Measurements from ENCODE around the gene C11orf21.
A peak's percentile ranks its signal among the peaks of the same experiment; 100 is the strongest.

Gene C11orf21

DNA sequence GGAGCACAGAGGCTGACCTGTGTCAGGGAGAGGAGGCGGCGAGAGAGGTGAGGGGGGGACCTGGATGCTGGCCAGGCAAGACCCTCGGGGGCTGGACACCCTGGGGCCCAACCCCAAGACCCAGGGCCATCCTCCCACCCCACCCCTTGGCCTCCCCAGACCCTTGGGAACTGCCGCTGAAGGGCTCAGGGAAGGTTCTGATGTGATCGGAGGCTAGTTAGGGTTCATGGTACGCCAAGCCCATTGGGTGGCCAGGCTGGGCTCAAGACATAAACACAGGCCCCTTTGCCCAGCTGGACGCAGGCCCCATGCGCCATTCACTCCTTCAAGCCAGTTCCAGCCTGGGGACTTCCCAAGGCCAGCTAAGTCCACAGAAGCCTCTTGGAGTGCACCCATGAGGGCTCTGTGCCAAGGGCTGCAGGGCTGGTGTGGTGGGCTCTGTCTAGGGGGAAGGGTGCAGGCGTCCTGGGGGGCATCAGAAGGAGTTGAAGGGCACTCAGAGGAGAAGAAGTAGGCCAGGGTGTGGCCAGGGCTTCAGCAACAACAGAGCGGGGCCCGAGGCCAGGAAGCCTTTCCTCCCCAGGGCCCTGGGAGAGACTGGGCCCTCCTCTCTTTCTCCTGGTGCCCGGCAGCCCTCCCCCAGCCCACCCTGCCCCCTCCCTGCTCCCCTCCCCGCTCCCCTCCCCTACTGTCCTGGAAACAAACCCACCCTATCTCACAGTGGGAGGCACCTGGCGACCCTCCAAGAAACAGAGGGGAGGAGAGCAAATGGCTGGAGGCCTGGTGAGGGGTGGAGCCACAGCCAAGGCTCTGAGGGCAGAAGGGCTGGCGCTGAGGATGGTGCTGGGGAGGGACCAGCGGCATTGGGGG, 13.0 kb upstream of the C11orf21 start:
- H3K4me3 Mint-ChIP-seq, result no peak overlapping the region
- H3K27ac Mint-ChIP-seq, result no peak overlapping the region
- no peaks in the 10 kb centered on the region for H3K9me3 Mint-ChIP-seq
- H3K4me1 Mint-ChIP-seq, result peaks cover 9% of the 10 kb centered on the region
- H3K36me3 Mint-ChIP-seq, result no peaks in the 10 kb centered on the region
- no peaks in the 10 kb centered on the region for H3K27me3 Mint-ChIP-seq

DNA sequence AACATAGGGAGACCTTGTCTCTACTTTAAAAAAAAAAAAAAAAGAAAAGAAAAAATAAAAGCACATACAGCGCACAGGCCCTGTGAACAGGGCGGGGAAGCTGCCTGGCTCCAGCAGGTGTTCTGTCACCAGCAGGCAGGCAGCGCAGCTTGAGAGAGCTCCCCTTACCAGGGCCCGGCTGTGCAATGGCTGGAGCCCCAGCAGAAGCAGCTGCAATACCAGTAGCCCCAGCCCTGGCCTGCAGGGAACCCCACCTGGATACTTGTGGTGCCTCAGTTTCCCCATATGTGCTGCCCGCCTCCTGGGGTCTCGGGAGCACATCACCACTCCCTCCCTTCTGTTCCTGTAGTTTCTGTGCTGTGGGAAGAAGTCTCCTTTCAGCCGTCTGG, 12.4 kb upstream of the C11orf21 start:
- Mint-ChIP-seq H3K27me3 (no peaks in the 10 kb centered on the region), H3K4me3 (no peak overlapping the region), H3K36me3 (no peaks in the 10 kb centered on the region), H3K4me1 (peaks cover 9% of the 10 kb centered on the region), H3K27ac (no peak overlapping the region), H3K9me3 (no peaks in the 10 kb centered on the region)

DNA sequence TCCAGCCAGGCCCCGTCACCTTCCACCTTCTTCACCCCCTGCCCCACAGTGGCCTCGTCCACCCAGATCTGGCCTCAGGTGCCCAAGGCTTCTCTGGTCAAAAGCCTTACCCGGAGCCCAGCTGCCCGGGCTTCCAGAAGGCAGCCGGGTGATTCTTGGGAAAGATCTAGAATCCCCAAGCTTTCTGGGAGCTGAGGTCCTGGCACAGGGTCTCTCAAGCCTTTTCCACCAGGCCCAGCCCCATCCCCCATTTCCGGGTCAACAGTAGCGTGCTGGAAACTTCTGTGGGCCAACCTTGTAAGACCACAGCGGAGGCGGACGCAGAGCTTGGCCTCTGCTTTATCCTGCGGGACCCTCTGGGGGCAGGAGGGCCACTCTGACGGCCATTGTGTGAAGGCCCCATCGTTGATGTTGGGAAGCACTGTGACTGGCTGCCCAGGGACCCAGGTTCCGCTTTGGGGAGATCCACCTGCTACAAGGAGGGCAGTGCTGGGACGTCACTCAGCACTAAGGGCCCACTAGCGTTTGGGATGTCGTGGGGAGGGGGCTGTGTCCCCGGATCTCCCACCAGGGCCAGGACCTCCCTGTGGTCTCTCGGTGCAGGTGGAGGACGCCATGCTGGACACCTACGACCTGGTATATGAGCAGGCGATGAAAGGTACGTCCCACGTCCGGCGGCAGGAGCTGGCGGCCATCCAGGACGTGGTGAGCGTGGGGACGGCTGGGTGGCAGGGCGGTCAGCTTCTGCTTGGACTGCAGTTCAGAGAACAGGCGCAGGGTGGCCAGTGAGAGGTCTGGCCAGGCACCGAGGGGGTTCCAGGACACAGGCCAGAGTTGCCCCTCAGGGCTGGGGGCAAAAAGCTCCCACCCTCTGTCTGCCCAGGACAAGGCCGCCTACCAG, 11.6 kb upstream of the C11orf21 start:
- no peak overlapping the region for H3K4me3 Mint-ChIP-seq
- H3K27me3 Mint-ChIP-seq, result no peaks in the 10 kb centered on the region

DNA sequence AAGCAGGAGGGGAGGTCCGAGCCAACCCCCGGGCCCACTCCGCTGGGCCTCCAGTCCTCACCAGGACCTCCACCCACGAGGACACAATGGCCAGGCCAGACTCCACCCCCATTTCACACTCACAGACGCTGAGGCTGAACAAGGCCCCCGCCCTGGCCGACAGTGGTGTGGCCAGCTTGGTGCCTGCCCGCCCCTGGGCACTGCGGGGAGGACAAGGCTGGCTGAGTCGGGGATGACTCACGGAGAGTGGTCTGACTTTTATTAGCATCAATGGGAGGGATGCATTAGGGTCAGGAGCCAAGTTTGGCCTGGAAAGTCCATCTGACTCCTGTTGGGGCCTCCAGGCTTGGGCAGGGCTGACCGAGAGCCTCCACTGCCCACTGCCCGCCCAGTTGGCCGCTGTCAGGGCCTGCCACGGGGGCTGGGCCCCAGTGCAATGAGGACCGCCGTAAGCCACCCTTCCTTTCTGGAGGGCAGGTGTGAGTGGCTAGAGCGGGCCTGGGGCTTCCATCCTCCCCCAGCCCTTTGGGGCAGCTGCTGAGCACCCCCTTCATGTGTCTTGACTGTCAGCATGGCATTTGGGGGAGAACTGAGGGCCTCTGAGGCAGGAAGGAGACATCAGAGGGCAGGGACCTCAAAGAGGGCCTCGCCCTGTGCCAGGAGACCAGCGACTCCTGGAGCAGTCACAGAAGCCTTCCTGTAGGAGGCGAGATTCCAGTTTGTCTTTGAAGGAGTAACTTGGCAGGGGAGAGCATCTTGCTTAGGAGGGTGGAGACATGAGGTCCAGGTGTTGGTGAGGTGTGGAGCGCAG, 10.7 kb upstream of the C11orf21 start:
- Mint-ChIP-seq H3K27me3 (no peaks in the 10 kb centered on the region), H3K4me3 (no peak overlapping the region), H3K36me3 (no peaks in the 10 kb centered on the region), H3K27ac (no peak overlapping the region), H3K4me1 (peaks cover 13% of the 10 kb centered on the region), H3K9me3 (no peaks in the 10 kb centered on the region)

More for the DNA sequence above, 11.6 kb upstream of the C11orf21 start:
- Mint-ChIP-seq H3K27ac (no peak overlapping the region), H3K4me1 (peaks cover 9% of the 10 kb centered on the region), H3K36me3 (no peaks in the 10 kb centered on the region), H3K9me3 (no peaks in the 10 kb centered on the region)

DNA sequence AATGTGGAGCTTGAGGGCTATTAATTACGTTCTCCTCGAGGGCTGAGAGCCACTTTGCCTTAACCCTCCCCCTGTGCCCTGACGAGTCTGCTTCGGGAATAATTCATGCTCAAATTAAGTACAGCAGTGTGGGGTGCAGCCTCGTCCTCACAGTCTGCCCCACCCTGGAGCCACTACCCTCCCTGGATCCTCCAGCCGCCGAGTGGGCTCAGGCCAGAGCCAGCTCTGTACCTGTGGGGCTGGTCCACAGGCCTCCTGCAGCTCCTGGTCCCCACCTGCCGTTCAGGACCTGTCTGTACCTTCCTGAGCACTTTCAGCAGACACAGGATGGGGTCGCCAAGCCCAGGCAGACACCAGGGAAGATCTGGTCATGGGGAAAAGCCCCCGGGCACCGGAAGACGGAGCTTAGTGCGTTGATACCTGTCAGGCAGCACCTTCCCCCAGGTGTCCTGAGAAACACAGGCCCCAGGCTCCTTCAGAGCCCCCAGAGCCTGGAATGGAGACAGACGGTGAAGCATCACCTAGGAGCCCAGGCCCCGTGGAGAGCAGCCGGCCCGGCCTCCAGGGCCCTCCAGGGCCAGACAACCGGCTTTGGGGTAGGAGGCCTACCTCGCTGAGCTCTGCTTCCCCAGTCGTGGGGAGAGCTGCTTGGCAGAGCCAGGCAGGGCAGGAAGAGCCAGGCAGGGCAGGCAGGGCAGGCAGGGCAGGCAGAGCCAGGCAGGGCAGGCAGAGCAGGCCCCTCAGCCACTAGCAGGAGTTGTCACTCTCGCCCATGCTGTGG, 9.8 kb upstream of the C11orf21 start:
- no peak overlapping the region for H3K27ac Mint-ChIP-seq

DNA sequence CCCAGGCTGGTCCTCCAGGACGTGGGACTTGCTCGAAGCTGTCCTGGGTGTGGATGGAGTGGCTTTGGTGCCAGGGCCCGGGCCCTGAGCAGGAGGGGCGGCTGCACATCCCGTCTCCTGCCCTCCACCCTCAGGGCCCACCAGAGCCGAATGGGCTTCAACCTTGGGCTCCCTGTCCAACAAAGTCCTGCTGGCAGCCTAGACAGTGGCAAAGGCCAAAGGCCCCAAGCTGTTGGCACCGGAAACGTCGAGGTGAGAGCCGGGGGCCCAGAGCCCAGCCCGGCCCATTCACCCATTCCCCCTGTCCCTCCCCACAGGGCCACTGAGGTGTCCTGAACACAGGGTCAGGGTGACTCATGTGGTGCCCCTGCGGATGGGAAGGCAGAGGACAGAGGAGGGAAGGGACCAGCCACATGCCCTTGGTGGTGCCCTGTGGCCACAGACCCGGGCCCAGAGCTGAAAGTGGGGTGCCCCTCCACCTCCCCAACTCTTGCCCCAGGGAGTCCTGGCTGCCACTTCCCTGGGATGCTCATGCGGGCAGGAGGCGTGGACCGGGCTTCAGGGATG, 9.2 kb upstream of the C11orf21 start:
- no peak overlapping the region for H3K27ac Mint-ChIP-seq
- H3K9me3 Mint-ChIP-seq, result no peaks in the 10 kb centered on the region
- H3K36me3 Mint-ChIP-seq, result no peaks in the 10 kb centered on the region
- H3K27me3 Mint-ChIP-seq, result no peaks in the 10 kb centered on the region
- H3K4me3 Mint-ChIP-seq, result no peak overlapping the region
- peaks cover 16% of the 10 kb centered on the region for H3K4me1 Mint-ChIP-seq

More for the DNA sequence above, 9.8 kb upstream of the C11orf21 start:
- Mint-ChIP-seq H3K9me3 (no peaks in the 10 kb centered on the region), H3K4me3 (no peak overlapping the region), H3K4me1 (peaks cover 10% of the 10 kb centered on the region), H3K27me3 (no peaks in the 10 kb centered on the region), H3K36me3 (no peaks in the 10 kb centered on the region)

DNA sequence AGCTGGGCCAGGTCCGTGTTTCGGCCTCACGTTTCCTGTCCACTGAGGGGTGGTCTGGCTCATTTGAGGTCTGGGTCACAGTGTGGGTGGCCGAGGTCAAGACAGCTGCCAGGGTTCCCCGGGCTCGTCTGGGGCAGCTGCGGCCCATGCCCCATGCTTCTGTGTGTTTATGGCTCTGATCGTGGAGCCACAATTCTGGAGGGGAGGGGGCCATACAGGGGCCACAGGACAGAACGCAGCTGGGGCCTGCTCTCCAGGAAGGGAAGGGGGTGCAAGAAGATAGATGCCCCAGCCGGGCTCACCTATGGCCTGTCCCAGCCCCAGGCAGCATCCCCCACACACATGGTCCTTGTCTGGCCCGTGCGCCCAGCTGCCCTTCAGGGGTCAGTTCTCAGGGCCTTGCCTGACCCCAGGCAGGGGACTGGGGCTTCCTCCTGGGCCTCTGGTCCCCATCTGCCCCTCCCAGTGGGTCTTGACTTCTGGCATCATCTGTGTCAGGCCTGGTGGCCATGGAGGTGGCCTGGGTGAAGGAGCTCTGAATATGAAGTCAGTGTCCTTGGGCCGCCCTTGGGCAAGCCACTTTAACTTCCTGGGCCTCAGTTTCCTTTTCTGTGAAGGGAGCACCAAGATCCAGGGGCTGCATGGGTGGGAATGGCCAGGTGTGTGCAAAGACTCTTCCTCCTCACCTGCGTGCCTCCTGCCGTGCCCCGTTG, 8.5 kb upstream of the C11orf21 start:
- H3K27me3 Mint-ChIP-seq, result no peaks in the 10 kb centered on the region
- H3K4me1 Mint-ChIP-seq, result peaks cover 21% of the 10 kb centered on the region
- H3K9me3 Mint-ChIP-seq, result no peaks in the 10 kb centered on the region
- H3K36me3 Mint-ChIP-seq, result no peaks in the 10 kb centered on the region
- H3K4me3 Mint-ChIP-seq, result no peak overlapping the region
- no peak overlapping the region for H3K27ac Mint-ChIP-seq

DNA sequence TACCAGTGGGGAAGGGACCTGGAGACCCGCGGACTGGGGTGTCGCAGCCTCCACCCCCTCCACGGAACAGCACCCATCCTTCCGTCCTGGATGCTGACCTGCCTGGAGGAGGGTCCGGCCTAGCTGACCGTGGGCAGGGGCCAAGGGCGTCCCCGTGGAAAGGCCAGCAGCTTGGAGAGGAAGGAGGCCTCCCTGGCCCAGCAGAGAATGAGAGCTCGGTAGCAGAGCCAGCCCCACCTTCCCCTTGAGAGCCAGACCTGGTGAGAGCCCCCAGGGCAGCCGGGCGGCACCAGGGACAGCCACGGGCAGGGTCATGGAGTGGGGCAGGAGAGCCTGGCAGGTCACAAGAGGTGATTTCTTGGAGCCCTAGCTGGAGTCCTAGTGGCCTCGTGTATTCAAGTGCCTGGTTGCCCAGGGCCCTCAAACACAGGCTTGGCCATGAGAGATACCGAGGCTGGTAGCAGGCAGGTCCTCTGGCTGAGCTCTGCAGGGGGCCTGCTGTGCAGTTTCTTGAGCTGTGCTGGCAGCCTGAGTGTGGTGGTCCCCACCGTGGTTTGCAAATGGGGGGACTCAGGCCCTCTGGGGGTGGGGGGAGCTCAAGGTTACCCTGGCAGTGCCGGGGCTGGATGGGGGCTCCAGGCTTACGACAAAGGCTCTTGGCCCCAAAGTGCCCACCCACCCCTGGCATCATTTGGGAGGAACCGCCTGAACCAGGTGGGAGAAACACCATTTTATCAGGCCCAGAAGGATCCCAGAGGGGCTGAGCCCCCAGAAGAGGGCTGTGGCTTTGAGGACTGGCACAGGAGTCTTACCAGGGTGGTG, 7.7 kb upstream of the C11orf21 start:
- H3K27ac Mint-ChIP-seq, result no peak overlapping the region
- H3K4me1 Mint-ChIP-seq, result peaks cover 25% of the 10 kb centered on the region
- H3K36me3 Mint-ChIP-seq, result no peaks in the 10 kb centered on the region
- no peaks in the 10 kb centered on the region for H3K27me3 Mint-ChIP-seq
- H3K4me3 Mint-ChIP-seq, result no peak overlapping the region
- no peaks in the 10 kb centered on the region for H3K9me3 Mint-ChIP-seq

DNA sequence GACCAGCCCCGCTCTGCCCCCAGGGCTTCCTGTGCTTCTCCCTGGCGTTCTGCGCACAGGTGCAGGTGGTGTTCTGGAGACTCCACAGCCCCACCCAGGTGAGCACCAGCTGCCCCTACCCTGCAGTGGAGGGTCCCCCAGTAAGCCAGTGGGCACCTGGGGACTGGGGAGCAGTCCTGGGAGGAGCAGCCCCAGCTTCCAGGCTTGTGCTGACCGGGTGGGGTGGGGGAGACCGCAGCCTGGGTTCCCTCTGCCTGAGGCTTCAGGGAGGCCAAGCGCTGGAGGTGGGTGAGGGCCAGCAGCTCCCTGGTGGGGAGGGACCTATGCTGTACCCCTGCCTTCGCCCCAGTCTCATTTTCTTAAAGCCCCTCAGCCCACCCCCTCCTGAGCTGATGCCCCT, 7.0 kb upstream of the C11orf21 start:
- Mint-ChIP-seq H3K9me3 (no peaks in the 10 kb centered on the region), H3K27me3 (no peaks in the 10 kb centered on the region), H3K27ac (no peak overlapping the region), H3K4me3 (no peak overlapping the region), H3K4me1 (peaks cover 31% of the 10 kb centered on the region), H3K36me3 (no peaks in the 10 kb centered on the region)

DNA sequence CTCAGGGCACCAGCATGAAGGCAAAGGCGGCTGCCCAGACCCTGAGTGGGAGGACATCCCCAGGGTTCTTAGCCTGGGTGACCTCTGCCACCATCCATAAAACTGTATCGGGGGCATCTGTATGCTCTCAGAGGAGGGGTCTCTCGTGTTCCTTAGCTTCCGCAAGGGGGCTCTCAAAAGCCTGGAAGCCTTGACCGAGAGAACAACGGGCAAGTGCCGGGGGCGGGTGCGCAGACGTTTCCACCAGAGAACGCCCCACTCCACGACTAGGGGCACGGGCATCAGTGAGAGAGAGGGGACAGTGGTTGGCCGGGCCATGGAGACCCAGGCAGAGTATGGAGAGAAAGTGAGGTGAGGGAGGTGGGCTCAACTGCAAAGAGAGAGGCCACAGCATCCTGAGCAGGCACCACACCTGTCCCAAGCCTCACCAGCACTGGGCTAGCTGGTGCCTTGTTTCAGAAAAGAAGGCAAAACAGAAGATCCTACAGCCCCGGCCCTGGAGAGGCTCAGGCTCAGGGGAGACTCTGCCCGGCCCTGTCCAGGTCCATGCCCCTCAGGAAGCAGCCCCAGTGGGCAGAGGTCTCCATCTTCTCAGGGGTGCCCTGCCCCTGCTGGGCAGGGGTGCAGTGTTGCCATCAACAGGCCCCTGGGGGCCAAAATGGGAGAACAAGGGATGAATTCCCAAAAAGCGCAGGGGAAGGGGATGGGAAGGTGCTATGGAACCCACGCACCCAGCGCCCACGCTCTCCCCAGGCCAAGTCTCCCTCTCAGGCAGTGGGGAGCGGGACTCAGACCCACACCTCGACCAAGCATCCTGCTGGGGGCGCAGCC, 6.0 kb upstream of the C11orf21 start:
- no peak overlapping the region for H3K4me3 Mint-ChIP-seq
- no peaks in the 10 kb centered on the region for H3K9me3 Mint-ChIP-seq
- no peak overlapping the region for H3K27ac Mint-ChIP-seq
- H3K36me3 Mint-ChIP-seq, result no peaks in the 10 kb centered on the region
- H3K27me3 Mint-ChIP-seq, result no peaks in the 10 kb centered on the region
- peaks cover 38% of the 10 kb centered on the region for H3K4me1 Mint-ChIP-seq

DNA sequence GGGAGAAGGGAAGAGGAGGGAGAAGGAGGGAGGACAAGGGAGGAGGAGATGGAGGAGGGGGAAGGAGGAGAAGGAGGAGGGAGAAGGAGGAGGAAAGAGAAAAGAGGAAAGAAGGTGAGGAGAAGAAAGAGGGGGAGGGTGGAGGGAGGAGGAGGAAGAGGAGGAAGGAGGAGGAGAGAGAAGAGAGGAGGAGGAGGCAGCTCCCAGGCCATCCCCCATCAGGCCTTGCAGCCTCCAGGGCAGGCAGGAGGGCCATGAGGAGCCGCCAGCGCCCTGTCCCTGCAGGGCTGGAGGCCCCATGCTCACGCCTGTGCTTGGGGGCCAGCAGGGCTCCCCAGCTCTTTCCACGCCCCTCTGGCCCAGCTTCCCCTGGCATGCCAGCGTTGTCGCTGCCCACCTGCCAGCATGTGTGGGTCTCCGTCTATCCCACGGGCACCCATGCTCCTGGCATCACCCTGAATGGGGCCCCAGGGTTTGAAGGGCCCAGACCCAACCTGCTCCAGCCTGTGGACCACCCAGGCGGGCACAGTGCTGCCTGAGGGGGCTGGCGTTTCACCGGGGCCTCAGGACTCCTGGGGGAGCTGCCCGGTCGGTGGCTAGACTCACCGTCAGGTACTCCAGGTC, 5.3 kb upstream of the C11orf21 start:
- Mint-ChIP-seq H3K27ac (no peak overlapping the region), H3K9me3 (no peaks in the 10 kb centered on the region), H3K4me1 (peaks cover 39% of the 10 kb centered on the region), H3K36me3 (no peaks in the 10 kb centered on the region), H3K4me3 (no peak overlapping the region), H3K27me3 (no peaks in the 10 kb centered on the region)

DNA sequence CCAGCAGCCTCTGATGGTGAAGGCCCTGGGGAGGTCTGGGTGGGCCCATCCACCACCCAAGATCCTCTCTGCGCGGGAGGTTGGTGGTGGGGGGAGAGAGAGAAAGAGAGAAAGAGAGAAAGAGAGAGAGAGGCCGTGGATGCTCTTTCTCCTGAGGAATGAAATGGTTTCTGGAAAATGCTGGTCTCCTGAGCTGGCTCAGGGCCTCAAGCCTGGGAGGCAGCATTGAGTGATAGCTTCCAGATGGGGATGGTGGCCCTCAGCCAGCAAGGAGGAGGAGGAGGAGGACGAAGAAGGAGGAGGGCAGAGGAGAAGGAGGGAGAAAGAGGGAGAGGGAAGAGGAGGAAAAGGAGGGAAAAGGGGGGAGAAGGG, 4.7 kb upstream of the C11orf21 start:
- Mint-ChIP-seq H3K27me3 (no peaks in the 10 kb centered on the region), H3K4me3 (peak overlapping the region; percentile 74), H3K4me1 (peaks cover 44% of the 10 kb centered on the region), H3K9me3 (no peaks in the 10 kb centered on the region), H3K36me3 (no peaks in the 10 kb centered on the region), H3K27ac (peak overlapping the region; percentile 59)
